HG02571 (cell line): Measurements from ENCODE around the gene PTPRM.

Experiments
- ATAC-seq: cut with Tn5 transposase; IDR thresholded peaks from one replicate; pipeline ENCODE4 v1.9.1; 2021; ENCODE audit warnings: mild to moderate bottlenecking, moderate library complexity; ENCODE audit not compliant: unreplicated experiment

The PTPRM gene

GRCh38 chr18:8254654-8255053 is 687.5 kb downstream of the PTPRM start:
- ATAC-seq = no peak

GRCh38 chr18:8257851-8258434 is 690.8 kb downstream of the PTPRM start:
- no peak for ATAC-seq

- ATAC-seq = no peak
Observed at GRCh38 chr18:8260319-8260718, 693.2 kb downstream of the PTPRM start.

- ATAC-seq = no peak
Observed at GRCh38 chr18:8260827-8261226, 693.7 kb downstream of the PTPRM start.

GRCh38 chr18:8261651-8262091 is 694.6 kb downstream of the PTPRM start:
- no peak for ATAC-seq

- ATAC-seq = no peak
Observed at GRCh38 chr18:8262221-8262620, 695.1 kb downstream of the PTPRM start.

- ATAC-seq = no peak
Observed at GRCh38 chr18:8264116-8264515, 697.0 kb downstream of the PTPRM start.

GRCh38 chr18:8264861-8265411 is 697.8 kb downstream of the PTPRM start:
- ATAC-seq = no peak

GRCh38 chr18:8272254-8272653 is 705.1 kb downstream of the PTPRM start:
- ATAC-seq = no peak

- ATAC-seq = no peak
Observed at GRCh38 chr18:8274370-8274769, 707.3 kb downstream of the PTPRM start.

- ATAC-seq = no peak
Observed at GRCh38 chr18:8276406-8276805, 709.3 kb downstream of the PTPRM start.

- no peak for ATAC-seq
Observed at GRCh38 chr18:8277270-8277669, 710.2 kb downstream of the PTPRM start.

GRCh38 chr18:8279346-8279745 is 712.2 kb downstream of the PTPRM start:
- no peak for ATAC-seq

GRCh38 chr18:8279781-8280330 is 712.7 kb downstream of the PTPRM start:
- no peak for ATAC-seq

GRCh38 chr18:8283891-8284585 is 716.9 kb downstream of the PTPRM start:
- ATAC-seq = no peak

GRCh38 chr18:8286303-8286702 is 719.2 kb downstream of the PTPRM start:
- no peak for ATAC-seq

GRCh38 chr18:8287196-8287885 is 720.2 kb downstream of the PTPRM start:
- ATAC-seq = no peak

GRCh38 chr18:8288472-8289195 is 721.5 kb downstream of the PTPRM start:
- no peak for ATAC-seq

- no peak for ATAC-seq
Observed at GRCh38 chr18:8290435-8290834, 723.3 kb downstream of the PTPRM start.

- ATAC-seq = no peak
Observed at GRCh38 chr18:8290913-8291312, 723.8 kb downstream of the PTPRM start.

- no peak for ATAC-seq
Observed at GRCh38 chr18:8293184-8293583, 726.1 kb downstream of the PTPRM start.
